ENCODE measurements around the gene RABGAP1L.

DNA sequence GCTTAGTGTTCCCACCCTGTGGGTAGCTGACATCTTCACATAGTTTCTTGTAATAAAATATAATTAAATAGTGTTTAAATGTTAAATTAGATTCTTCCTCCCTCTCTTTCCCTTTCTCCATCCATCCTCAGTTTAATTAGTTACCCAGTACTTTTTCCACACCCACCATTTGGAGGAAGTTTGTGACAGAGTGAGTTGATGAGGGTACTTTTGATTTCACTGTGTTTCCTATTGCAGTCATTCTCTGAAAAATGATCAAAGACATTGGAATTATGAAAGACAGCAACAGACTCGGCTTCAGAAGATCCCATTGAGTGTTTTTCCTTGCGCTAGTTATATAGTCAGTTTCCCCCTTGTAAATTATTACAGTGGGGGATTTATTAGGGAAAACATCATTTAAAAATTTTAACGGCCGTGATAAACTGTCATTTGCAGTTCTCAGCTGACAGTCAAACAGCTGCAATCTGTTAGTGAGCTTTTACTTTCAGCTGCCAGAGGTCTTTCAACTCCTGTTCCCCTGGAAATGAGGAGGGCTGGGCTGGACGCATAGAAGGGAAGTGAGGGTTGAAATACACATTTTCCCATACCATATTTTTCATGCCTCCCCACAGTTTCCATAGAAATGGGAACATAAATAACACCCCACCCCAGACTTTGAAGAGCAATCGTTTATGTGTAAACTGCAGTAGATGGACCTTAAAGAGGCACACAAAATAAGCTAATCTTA lies 779.1 kb downstream of the RABGAP1L start:
- no peak for TF ChIP-seq HNF4G (IDR thresholded peaks at IDR 0.05)
- TF ChIP-seq, protein P1, sequence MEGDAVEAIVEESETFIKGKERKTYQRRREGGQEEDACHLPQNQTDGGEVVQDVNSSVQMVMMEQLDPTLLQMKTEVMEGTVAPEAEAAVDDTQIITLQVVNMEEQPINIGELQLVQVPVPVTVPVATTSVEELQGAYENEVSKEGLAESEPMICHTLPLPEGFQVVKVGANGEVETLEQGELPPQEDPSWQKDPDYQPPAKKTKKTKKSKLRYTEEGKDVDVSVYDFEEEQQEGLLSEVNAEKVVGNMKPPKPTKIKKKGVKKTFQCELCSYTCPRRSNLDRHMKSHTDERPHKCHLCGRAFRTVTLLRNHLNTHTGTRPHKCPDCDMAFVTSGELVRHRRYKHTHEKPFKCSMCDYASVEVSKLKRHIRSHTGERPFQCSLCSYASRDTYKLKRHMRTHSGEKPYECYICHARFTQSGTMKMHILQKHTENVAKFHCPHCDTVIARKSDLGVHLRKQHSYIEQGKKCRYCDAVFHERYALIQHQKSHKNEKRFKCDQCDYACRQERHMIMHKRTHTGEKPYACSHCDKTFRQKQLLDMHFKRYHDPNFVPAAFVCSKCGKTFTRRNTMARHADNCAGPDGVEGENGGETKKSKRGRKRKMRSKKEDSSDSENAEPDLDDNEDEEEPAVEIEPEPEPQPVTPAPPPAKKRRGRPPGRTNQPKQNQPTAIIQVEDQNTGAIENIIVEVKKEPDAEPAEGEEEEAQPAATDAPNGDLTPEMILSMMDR (IDR thresholded peaks at IDR 0.05; ENCODE audit: low read depth, low read length, missing input control): no peak
- TF ChIP-seq, protein P2, sequence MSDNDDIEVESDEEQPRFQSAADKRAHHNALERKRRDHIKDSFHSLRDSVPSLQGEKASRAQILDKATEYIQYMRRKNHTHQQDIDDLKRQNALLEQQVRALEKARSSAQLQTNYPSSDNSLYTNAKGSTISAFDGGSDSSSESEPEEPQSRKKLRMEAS (IDR thresholded peaks at IDR 0.05): no peak
- TF ChIP-seq, protein P3, sequence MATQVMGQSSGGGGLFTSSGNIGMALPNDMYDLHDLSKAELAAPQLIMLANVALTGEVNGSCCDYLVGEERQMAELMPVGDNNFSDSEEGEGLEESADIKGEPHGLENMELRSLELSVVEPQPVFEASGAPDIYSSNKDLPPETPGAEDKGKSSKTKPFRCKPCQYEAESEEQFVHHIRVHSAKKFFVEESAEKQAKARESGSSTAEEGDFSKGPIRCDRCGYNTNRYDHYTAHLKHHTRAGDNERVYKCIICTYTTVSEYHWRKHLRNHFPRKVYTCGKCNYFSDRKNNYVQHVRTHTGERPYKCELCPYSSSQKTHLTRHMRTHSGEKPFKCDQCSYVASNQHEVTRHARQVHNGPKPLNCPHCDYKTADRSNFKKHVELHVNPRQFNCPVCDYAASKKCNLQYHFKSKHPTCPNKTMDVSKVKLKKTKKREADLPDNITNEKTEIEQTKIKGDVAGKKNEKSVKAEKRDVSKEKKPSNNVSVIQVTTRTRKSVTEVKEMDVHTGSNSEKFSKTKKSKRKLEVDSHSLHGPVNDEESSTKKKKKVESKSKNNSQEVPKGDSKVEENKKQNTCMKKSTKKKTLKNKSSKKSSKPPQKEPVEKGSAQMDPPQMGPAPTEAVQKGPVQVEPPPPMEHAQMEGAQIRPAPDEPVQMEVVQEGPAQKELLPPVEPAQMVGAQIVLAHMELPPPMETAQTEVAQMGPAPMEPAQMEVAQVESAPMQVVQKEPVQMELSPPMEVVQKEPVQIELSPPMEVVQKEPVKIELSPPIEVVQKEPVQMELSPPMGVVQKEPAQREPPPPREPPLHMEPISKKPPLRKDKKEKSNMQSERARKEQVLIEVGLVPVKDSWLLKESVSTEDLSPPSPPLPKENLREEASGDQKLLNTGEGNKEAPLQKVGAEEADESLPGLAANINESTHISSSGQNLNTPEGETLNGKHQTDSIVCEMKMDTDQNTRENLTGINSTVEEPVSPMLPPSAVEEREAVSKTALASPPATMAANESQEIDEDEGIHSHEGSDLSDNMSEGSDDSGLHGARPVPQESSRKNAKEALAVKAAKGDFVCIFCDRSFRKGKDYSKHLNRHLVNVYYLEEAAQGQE (IDR thresholded peaks at IDR 0.05): no peak
- TF ChIP-seq, protein P4, sequence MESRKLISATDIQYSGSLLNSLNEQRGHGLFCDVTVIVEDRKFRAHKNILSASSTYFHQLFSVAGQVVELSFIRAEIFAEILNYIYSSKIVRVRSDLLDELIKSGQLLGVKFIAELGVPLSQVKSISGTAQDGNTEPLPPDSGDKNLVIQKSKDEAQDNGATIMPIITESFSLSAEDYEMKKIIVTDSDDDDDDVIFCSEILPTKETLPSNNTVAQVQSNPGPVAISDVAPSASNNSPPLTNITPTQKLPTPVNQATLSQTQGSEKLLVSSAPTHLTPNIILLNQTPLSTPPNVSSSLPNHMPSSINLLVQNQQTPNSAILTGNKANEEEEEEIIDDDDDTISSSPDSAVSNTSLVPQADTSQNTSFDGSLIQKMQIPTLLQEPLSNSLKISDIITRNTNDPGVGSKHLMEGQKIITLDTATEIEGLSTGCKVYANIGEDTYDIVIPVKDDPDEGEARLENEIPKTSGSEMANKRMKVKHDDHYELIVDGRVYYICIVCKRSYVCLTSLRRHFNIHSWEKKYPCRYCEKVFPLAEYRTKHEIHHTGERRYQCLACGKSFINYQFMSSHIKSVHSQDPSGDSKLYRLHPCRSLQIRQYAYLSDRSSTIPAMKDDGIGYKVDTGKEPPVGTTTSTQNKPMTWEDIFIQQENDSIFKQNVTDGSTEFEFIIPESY (IDR thresholded peaks at IDR 0.05): no peak
- TF ChIP-seq, protein P5, sequence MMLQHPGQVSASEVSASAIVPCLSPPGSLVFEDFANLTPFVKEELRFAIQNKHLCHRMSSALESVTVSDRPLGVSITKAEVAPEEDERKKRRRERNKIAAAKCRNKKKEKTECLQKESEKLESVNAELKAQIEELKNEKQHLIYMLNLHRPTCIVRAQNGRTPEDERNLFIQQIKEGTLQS (IDR thresholded peaks at IDR 0.05): no peak
- TF ChIP-seq YY1 (IDR thresholded peaks at IDR 0.05): no peak

All from liver (tissue), 3 donors.